OCI-LY7 (cell line): Measurements from ENCODE around the gene MAGEC3.
"Not testable (repeated sequence)": the region's sequence is repeated elsewhere in the genome, so short reads cannot be mapped to it uniquely, and the experiment has no call there.

Experiments
- CTCF ChIP-seq: fragments of 200-600 bp; sonication (generic); conservative IDR thresholded peaks from 2 replicates; pipeline ENCODE4 v1.5.1; 2014; ENCODE audit warnings: mild to moderate bottlenecking, antibody characterized with exemption, low read length, moderate library complexity, mixed read lengths
- EZH2phosphoT487 ChIP-seq: fragments of 200-600 bp; sonication (generic); IDR thresholded peaks from 2 replicates; pipeline ENCODE4 v1.6.1; 2018; ENCODE audit warnings: low read depth, borderline replicate concordance, mild to moderate bottlenecking, mixed run types, antibody characterized with exemption, low read length, moderate library complexity, mixed read lengths

- not testable (repeated sequence) for TF ChIP-seq EZH2phosphoT487, CTCF
Observed at GRCh38 chrX:141888811-141889210, 50.7 kb downstream of the MAGEC3 start.
